ENCODE results near the gene ANKRD34C.

ANKRD34C gene

DNA sequence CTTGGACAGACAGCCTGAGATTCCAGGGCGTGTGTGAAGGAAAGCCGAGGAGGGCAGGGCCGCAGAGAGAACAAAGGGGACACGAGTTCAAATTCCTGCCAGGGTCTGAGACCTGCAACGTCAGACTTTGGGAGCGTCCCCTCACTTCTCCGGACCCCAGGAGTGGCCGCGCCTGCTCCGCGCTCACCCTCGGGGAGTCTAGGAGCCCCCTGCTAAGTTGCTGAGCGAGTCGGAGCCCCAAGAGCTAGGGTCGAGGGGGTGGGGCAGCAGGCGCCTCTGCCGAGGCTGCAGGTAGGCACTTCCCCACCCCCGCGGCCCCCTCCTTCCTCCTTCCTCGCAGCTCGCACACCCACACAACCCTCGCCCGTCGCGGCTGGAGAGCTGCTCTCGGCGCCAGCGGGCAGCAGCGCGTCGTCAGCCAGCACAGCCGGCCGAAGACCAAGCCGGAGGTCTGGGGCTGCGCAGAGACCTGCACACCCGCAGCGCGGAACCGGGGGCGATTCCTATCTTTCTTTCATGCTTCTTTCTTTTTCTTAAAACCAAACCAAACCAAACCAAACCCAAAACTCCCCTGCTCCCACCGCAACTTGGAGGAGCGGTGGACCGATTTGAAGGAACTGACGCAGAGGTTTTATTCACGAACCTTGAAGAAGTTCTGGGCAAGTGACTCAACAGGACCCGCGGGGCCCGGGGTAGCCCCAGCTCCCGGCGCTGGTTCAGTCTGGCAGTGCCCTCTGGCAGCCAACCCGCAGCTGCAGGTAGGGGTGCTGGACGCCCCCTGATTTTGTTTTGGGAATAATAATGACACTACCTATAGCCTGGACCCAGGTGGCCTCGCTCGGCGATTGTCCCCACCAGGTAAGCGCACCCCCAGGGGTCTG, at the start of gene ANKRD34C:
ANKRD34C (plus strand) TSS at position 352 of the 881 bp plus-strand sequence. CDS start 10,563 bp downstream, outside the sequence.
- in situ Hi-C loops (cut with HindIII; ENCODE audit: low sequenced_read_pairs), result no loop called here

DNA sequence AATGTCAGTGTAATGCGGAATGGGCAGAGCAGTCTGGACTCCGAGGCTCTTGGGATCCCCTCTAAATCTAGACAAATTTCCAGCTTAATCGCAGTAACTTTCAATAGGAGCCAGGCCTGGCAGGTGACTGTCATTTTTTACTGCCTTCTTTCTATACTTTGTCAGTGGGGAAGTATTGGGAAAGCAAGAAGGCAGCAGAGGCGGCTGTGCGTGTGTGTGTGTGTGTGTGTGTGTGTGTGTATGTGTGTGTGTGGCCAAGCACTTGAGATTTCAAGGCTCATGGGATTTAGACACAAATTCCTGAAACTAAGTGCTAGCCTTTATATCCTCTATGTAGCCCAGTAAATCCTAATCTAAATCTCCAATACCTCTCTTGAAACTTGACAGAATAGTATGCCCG, 49.3 kb upstream of the ANKRD34C start:
- in situ Hi-C loops (cut with HindIII; ENCODE audit: low sequenced_read_pairs), result no loop called here

DNA sequence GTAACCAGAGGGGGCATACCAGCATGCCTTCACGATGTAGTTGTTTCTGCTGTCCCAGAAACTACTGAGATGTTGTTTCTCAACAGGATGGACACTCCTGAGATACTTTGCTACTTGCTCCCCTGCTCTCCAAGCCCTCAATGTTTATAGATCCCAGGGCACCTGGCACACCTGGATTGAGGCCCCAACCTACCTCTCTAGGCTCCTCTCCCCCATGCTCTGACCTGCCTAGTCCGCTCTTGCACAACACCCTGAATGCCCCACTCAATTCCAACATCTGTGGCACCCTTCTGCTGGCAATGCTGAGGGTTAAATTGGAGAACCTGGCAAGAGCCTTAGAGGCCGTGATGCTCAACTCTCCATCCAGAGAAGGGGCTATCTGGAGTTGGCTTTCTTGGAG, 42.5 kb upstream of the ANKRD34C start:
- in situ Hi-C loops (cut with HindIII; ENCODE audit: low sequenced_read_pairs), result no loop called here

DNA sequence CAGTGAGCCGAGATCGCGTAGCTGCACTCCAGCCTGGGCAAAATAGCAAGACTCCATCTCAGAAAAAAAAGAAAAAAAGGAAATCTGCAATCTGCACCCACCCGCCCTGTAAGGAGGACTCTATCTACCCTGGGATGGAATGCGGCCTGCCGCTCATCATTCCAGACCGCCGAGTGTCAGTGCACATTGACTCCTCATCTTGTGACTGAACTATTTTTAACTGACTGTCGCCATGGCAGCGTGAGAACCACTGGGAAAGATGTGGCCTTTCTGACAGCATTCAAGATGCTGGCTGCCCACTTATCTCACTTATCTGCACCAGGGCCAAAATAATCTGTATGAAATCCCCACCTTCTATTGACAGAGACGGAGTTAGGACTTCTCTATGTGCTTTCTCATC, 38.8 kb upstream of the ANKRD34C start:
- in situ Hi-C loops (cut with HindIII; ENCODE audit: low sequenced_read_pairs), result no loop called here

DNA sequence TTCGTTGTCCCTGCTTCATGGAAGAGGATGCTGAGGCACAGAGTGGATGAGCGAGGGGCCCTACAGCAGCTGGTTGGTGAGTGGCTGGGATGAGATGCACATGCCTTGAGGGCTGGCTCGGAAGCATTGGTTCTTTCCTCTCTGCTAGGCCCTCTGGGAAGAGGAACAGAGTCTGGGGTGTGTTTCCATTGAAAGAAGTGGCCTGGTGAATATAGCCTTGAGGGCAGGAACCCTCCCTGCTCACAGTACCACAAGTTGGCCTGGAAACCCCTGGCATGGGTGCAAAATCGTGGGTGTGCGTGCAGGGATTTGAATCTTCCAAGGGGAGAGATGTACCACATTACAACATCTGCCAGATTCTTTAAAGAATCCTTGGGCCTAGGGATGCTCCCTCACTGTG, 37.6 kb upstream of the ANKRD34C start:
- in situ Hi-C loops (cut with HindIII; ENCODE audit: low sequenced_read_pairs), result no loop called here

DNA sequence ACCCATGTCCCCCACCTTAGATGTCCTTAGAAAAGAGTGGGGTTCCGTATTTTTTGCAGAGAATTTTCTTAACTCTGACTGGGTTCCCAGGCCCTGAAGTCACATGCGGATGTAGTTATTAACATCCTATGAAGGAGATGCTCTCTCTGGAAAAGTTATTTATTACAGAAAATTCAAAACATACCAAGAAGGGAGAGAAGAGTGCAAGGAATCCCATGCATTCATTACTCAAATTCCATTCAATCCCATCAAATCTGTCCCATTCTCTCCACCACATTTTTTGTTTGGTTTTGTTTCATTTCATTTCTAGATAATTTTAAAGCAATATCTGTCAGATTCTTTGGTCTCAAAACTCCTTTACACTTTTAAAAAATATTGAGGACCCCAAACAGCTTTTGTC, 34.3 kb upstream of the ANKRD34C start:
- in situ Hi-C loops (cut with HindIII; ENCODE audit: low sequenced_read_pairs), result no loop called here

DNA sequence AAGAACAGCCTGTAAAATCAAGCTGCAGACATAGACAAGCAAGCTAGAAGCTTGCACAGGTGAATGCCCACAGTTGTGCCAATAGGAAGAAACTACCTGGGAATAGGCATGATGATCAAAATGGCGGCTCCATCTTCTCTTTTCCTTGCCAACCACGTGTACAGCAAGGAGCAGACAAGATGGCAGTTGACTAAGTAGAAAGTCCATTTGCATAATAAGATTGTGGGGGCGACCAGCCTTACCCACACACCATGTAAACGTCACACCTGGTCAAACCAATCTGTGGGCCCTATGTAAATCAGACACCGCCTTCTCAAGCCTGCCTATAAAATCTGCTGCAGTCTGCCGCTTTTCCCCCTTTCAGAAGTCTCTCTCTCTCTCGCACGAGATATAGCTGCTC, 25.1 kb upstream of the ANKRD34C start:
- in situ Hi-C loops (cut with HindIII; ENCODE audit: low sequenced_read_pairs), result no loop called here

DNA sequence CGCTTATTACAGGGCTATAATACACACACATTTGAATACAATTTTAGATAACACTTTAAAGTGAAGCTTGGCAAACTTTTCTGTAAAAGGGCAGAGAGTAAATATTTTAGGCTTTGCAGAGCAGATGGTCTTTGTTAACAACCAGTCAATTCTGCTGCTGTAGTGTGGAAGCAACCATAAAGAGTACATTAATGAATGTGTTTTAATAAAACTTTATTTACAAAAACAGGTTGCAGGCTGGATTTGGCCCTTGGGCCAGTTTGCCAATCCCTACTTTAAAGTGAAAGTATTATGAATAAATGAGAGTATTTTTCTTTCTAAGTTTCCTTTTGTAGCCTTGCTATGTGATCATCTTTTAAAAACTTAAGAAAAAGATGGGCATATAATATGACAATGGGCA, 20.7 kb upstream of the ANKRD34C start:
- in situ Hi-C loops (cut with HindIII; ENCODE audit: low sequenced_read_pairs), result no loop called here

DNA sequence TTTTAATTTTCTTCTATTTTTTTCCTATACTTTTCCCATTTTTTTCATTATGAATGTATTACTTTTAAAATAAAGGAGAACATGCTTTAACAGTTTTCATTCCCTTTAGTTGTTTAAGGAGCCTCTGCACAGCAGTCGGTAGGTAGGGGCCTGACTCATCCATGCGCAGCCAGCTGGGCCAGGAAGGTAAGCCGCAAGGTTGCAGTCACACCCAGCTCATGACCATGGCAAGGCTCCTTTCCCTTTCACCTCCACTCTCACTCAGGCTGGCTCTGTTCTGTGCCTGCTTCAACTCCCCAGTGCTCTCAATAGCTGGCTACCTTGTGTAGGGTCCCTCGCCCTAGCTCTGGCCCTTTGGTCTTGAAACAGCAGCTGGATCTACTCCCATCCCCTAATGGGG, 17.4 kb upstream of the ANKRD34C start:
- in situ Hi-C loops (cut with HindIII; ENCODE audit: low sequenced_read_pairs), result no loop called here

DNA sequence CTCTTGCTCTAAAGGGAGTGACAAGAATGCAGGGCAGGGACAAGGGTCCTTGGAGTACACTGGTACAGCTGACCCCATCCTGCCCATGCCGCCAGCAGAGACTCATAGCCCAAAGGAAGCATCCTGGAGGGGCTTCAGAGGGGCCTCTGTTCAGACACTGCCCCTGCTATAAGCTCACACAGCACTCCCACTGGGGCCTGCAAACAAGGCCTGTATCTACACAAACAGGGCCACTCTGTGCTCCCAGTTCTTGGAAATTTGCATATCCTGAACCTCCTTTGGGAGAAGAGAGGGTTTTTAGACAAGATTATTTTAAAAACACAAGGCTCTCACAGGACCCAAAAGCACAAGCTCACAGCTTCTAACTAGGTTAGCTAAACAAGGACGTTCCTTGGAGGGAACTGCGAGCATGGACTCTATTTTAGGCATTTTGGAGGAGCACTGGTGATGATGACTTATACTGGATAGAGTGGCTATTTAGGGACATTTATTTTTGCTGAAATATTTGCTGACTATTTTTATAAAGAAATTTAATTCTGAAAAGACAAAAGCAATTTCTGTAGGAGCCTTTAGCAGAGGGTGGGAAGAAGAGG, 16.4 kb upstream of the ANKRD34C start:
- in situ Hi-C loops (cut with HindIII; ENCODE audit: low sequenced_read_pairs), result no loop called here

DNA sequence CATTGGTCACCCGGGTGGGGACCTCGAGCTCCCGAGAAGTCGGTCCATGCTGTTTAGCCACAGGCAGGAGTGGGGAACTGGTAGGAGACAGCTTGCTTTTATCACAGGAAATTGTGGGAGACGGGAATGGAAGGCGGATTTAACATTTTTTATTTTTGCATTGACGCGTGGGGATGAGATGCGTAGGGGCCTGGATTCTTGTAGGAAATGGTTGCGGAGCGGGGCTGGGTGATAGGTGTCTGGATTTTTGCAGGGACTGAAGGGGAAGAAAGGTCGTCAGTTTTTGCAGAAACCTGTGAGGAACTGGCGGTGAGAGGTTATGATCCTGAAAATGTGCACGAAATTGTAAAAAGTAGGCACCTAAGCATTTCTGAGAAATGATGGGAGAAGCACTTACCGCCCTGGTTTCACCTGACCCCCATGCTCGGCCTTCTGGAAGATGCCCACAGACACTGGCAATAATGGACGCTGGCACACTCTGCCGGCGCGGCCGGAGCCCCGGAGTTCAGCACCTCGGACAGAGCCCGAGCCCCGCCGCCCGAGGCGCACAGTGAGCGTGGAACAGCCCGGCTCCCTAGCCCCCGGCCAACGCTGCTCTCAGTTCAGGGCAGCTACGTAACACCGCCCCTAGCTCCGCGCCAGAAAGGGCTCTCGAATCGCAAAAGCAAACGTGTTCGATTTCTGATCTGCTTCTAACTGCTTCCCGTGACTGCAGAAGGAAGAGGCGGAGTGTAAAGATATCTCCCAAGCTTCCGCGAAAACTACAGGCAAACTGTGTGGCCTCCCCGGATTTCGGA, 928 bp downstream of the ANKRD34C start:
- in situ Hi-C loops (cut with HindIII; ENCODE audit: low sequenced_read_pairs), result no loop called here

DNA sequence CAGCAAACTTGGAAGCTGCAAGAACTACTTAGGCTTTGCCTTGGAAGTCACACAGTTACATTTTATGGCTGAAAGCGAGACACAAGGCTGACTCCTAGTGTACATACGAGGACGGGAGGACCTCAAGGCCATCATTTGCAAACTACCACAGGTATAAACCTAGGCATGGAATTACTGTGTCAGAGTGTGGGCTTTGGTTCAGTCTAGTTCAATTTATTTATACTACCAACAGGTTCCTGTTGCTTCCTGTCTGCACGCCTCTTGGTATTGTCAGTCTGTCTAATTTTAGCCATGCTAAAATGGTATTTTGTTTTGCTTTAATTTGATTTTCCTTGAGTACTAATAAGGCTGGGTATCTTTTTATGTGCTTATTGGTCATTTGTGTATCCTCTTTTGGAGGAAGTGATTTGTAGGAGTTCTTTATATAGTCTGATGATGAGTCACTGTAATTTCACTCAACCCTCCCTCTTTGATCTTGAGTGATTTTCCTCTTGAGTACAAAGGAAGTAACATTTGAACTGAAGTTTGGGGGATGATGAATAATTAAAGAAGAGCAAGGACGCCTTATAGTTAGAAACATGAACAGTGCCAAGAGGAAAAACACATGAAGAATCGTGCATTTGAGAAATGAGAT, 8.2 kb downstream of the ANKRD34C start:
- in situ Hi-C loops (cut with HindIII; ENCODE audit: low sequenced_read_pairs), result no loop called here

DNA sequence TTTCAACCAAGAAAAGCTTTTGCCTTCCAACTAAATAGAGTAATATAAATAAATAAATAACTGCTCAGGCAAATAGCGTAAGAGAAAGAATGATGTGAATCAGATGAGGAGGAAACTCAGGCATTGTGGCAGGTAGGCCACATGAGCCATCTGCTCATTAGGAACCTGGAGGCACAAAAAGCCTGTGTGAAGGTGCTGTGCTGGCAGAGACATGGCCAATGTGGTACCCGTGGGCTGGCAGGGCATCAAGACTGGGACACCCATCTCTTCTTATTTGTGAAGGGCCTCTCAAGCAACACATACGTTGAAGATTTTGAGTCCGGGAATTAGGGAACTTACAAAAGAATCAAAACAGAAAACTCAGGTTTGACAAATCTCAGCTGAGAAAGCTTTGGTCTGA, 9.5 kb downstream of the ANKRD34C start:
- in situ Hi-C loops (cut with HindIII; ENCODE audit: low sequenced_read_pairs), result no loop called here

DNA sequence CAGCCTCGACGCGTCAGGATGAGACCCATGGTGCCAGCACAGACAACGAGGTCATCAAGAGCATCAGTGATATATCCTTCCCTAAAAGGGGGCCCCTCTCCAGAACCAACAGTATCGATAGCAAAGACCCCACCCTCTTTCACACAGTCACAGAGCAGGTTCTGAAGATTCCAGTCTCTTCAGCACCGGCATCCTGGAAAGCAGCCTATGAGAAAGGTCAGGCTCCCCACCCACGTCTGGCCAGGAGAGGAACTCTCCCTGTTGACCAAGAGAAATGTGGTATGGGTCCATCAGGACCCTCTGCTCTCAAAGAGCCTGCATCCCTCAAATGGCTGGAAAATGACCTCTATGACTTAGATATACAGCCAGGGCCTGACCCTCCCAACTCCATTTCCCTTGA, 11.6 kb downstream of the ANKRD34C start:
- in situ Hi-C loops (cut with HindIII; ENCODE audit: low sequenced_read_pairs), result no loop called here

DNA sequence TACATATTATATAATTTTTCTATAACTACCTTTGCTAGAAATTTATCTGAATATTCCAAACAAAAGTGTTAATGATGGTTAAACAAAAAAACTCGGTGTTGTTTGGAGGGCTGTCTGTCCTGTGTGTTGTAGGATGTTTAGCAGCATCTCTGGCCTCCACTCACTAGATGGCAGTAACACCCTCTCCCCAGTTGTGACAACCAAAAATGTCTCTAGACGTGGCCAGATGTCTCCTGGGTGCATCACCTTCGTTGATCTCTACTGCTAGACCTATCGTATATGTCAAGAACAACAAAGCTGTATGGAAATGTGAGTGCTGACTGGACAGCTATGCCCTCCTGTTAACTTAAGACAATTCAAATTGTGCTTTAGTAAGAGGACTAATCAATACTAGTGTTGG, 14.1 kb downstream of the ANKRD34C start:
- in situ Hi-C loops (cut with HindIII; ENCODE audit: low sequenced_read_pairs), result no loop called here

DNA sequence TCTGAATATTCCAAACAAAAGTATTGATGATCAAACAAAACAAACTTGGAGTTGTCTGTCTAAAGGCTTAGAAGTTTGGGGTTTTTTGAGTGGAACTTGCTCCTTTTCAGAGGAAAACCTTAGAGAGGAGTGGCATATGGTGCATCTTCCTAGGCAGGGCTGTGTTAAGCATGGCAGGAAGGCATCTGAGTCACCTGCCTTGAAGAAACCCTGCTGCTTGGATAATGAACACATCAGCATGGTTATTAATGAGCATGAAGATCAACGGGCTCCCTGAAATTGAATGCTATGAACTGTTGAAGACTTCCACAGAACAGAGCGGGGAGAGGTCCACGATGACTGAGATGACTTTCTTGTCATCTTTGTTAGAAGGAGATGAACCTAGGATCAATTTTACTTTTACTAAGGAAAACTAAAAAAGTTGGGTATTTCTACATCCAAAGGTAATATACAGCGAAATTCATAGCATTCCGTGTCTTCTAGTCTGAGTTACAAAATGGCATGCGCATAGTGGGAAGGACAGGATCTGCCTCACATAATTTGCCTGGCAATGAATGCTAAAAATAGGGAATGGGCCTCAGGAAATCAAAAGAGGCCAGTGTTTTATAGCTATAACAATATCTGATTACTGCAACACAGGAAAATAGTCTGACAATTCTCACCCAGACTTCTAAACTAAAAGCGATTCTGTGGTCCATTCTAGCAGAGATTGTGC, 16.8 kb downstream of the ANKRD34C start:
- in situ Hi-C loops (cut with HindIII; ENCODE audit: low sequenced_read_pairs), result no loop called here

DNA sequence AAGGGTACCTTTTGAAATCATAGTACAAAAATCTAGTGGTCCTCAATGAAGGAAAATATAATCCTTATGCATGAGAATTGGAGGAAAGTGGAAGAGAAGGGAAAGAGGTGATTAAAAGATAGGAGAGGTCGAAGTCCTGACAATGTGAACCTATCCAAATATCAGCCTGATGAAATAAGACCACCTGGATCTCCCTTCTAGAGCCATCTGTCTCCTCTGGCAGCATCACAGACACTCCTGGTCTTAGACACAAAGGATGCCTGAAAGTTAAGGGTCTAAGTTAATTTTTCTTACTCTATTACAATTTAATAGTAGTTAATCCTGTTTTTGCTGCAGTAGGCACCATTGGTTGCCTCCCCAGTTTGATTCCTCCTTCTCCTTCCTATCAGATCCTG, 17.3 kb downstream of the ANKRD34C start:
- in situ Hi-C loops (cut with HindIII; ENCODE audit: low sequenced_read_pairs), result no loop called here

DNA sequence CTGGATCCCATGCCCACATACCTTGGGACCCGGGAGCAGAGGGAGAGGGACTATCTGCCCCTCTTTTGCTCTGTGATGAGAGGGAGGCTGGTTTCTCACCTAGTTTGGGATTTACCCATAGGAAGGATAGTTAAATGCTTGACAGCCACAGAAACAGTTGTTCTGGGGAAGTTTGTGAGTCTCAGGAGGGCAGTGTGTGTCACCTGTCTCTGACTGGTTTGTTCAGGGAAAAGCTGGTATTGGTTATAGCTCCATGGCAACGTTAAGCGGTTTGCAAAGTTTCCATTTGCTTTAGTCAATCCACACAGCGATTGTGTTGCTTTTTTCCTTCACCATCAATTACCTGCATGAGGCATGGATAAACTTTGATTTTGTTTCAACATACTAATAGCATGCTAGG, 24.7 kb downstream of the ANKRD34C start:
- in situ Hi-C loops (cut with HindIII; ENCODE audit: low sequenced_read_pairs), result no loop called here

DNA sequence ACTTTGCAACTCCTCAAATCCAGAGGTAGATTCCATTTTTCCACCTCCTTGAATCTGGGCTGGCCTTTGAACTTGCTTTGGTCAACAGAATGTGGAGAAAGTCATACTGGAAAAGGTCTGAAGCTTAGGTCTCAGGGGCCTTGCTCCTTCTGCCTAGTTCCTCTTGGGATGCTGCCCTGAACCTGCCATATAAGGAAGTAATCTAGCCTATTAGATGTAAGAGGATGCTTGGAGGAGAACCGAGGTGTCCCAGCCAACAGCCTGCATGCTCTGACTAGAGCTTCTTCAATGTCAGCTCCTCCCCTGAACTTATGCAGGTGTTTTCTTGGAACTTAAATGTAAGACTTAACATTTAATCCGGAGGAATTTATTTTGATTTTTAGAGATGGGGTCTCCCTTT, 26.4 kb downstream of the ANKRD34C start:
- in situ Hi-C loops (cut with HindIII; ENCODE audit: low sequenced_read_pairs), result no loop called here

DNA sequence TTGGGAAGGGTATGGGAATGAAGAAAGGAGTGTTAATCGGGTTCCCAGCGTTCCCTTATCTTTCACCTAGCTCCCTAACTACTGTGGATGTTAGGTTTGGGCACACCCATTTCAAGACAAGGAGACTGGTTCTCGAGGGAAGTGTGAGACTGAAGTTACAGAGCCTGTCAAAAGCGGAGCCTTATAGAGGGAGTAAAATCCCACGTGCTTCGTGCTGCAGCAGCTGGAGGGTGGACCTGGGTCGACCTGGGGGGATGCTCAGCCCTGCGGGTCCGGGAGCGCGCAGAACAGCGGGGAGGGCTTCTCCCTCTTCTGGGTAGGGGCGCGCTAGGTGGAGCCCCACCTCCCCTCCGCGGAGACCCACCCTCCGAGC, 28.1 kb downstream of the ANKRD34C start:
- in situ Hi-C loops (cut with HindIII; ENCODE audit: low sequenced_read_pairs), result no loop called here
